Measurements from ENCODE around the gene LRRC28.
A peak's percentile ranks its signal among the peaks of the same experiment; 100 is the strongest.

The LRRC28 gene

DNA sequence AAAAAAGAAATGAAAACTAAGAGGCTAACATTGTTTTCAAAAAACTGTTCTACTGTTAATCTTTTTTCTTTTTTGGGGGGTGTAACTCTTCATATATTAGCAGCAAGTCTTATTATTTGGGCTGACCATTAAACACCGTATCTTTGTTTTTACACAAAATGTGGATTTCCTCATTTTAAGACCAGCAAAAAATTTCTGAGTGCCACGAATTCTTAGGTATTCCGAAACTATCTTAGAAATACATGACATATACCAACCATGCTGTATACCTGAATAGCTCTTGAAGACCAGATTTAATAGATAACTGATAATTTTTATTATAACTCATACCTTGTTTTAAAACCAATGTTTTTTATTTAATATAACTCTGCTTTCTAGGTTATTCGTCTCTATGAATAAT lies 1.3 kb upstream of the LRRC28 start:
- DNase-seq (ENCODE audit: low spot score) = no peak

DNA sequence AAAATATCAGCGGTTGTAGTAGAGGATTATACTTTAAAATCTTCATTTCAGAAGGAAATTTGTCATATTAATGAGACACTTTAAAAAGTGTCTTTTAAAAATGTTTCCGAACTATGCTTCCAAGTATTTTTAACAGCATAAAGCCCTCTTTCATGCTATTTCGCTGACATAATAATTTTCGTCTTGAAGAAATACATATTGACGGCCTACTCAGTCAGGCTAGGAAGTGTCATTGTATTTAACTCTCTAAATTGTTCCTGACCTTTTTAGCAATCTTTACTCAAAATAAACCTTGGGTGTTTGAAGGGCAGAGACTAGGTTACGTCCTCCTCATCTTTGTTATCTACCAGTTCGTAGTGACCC lies 806 bp upstream of the LRRC28 start:
- no peak for DNase-seq (ENCODE audit: low spot score)

DNA sequence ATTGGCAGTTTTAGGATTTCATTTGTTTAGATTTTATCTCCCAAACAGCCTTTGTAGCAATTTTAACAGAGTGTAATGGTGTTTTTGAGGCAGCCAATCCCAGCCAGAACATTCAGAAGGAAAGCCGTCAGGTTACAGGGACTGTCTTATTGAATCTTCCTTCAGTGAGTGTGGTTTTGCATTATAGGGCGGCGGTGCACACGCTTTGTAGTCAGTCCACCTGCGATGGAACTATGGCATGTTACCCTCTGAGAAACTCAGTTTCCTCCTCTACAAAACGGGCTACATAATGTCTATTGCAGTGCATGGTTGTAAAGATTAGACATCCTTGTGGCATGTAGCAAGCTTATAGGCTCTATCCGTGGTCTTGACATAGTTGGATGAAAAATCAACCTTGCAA lies 1.0 kb downstream of the LRRC28 start:
- no peak for DNase-seq (ENCODE audit: low spot score)

- no peak for DNase-seq (ENCODE audit: low spot score)
These were observed 2.3 kb downstream of the LRRC28 start for GRCh38 chr15:99253381-99254090.

- DNase-seq (ENCODE audit: low spot score) = no peak
These were observed 5.9 kb downstream of the LRRC28 start for GRCh38 chr15:99257107-99257750.

GRCh38 chr15:99264125-99264524 lies 12.8 kb downstream of the LRRC28 start:
- no peak for DNase-seq (ENCODE audit: low spot score)

DNA sequence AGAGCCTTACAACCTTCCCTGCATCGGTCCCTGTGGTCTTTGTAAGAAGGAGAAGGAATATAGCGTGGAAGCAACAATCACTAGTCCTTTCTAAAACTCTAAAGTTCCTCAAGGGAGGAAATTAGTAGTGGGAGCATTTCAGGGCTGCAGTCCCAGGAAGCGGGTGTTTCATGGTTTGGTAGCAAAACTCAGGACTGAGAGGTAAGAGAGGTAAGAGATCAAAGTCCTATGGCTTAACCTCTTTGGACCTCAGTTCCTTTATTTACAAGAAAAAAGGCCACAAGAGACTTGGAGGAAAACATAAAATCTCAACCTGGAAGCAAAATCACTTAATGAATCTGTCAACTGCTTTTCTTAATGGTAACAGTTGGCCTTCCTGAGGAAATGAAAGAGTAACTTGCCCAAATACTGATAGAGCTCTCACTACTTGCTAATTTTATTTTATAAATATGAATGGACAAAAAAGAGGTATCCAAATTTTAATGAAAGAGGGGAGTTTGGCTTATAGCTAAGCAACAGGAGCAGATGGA lies 14.3 kb downstream of the LRRC28 start:
- no peak for DNase-seq (ENCODE audit: low spot score)

DNA sequence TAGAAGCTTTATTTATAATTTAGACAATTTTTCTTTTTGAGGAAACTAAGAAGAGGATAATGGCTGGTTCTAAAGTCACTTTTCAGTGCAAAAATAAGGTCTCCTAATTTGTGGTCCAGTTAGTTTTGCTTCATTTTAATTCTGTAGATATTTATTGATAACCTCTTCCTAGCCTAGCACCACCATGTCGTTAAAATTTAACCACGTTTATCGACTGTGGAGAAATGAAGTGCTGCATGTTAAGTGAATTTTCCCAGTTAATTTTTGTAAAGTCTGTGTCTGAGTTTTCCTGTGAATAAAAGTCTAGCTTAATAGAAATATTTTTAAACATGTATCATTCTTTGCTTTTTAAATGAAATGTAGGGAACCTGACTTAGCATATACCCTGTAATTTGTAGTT lies 16.7 kb downstream of the LRRC28 start:
- no peak for DNase-seq (ENCODE audit: low spot score)

GRCh38 chr15:99268431-99268830 lies 17.1 kb downstream of the LRRC28 start:
- no peak for DNase-seq (ENCODE audit: low spot score)

DNA sequence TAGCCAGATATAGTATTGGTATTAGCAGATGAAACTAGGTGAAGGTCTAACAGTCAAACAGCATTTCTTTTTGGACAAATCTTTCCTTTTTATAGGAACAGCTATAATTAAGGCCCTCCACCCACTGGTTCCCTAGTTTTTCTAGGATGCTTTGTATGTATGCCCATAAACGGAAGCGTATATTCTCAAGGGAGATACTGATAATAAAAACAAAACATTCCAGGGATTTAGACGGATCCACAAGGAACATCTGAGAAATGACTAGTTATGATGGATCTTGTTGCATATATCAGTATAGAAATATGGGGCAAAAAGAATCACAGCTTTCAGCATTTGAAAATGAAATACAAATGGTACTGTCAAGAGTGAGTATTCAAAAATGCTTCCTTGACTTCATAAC lies 22.5 kb downstream of the LRRC28 start:
- DNase-seq (ENCODE audit: low spot score) = no peak

- DNase-seq (ENCODE audit: low spot score) = no peak
These were observed 23.8 kb downstream of the LRRC28 start for GRCh38 chr15:99275061-99275460.

DNA sequence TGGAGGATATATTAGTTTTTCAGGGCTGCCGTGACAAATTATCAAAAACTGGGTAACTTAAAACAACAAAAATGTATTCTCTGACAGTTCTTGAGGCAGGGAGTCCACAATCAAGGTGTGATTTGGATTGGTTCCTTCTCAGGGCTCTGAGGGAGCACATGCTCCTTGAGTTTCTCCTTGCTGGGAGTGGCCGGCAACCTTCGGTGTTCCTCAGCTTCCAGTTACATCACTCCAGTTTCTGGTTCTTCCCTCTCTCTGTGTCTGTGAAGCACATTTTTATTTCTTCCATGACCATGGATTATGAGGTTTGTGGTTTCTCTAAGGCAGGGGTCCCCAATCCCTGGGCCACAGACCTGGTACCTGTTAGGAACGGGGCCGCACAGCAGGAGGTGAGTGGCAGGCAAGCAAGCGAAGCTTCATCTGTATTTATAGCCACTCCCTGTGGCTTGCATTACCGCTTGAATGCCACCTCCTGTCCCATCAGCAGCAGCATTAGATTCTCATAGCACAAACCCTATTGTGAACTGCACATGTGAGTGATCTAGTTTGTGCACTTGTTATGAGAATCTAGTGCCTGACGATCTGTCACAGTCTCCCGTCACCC lies 24.3 kb downstream of the LRRC28 start:
- no peak for DNase-seq (ENCODE audit: low spot score)

DNA sequence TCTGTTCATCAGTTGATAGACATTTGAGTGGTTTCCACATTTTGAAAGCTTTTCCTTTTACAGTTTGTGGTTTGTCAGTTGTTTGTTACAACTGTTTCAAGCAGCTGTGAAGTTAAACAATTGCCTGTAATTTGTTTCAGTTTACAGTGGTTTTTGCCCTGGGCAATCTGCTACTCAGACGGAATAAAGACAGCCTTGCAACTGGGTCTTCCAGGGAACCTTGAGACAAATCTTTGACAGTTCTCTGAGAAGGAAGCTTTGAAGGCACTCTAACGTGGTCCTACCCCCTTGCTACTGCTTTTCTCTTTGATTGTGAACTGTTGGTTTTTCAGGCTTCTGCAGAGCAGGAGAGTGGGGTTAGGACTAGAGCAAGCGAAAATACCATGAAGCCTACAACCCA lies 28.0 kb downstream of the LRRC28 start:
- DNase-seq (ENCODE audit: low spot score) = peak; percentile 16

DNA sequence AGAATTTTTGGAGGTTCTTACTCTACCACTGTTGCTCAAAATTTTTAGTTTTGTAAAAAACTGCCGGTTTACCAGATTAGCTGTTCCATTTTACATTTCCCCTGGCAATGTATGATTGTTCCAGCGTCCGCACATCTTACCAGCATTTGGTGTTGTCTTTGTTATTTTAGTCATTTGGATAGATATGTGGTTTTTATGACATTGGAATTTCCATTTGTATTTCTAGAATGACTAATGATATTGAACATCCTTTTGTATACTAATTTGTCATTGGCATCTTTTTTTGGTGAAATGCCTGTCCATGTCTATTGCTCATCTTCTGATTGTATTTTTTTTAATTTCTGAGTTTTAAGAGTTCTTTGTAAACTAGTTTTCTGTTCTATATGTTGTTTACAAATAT lies 28.5 kb downstream of the LRRC28 start:
- peak; percentile 50 for DNase-seq (ENCODE audit: low spot score)

GRCh38 chr15:99282121-99282520 lies 30.8 kb downstream of the LRRC28 start:
- DNase-seq (ENCODE audit: low spot score) = no peak

DNA sequence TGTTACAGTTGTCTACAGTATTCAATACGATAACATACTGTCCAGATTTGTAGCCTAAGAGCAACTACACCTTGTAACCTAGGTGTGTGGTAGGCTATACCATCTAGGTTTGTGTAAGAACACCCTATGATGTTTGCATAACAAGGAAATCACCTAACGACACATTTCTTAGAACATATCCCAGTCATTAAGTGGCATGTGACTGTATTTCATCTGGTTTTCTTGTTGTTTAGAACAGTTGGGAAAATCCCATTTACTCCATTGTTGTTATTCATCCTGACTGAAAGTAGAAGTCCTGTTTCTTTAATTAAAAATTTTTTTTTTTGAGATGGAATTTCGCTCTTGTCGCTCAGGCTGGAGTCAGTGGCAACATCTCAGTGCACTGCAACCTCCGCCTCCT lies 31.3 kb downstream of the LRRC28 start:
- DNase-seq (ENCODE audit: low spot score) = no peak

DNA sequence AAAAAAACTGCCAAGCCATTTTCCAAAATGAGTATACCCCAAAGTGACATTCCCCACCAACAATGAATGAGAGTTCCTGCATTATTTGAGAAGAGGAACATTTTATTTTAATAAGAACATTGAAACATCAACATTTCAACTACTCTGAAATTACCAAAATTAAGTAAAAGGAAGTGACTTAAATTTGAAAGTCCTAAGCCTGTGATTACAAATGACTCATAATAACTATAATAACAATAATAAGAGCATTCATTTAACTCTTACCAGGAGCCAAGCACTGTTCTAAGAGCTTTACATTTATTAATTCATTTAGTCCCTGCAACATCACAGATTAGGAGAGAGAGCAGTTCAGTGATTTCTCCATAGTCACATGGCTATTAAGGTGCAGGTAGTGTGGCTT lies 32.4 kb downstream of the LRRC28 start:
- no peak for DNase-seq (ENCODE audit: low spot score)

DNA sequence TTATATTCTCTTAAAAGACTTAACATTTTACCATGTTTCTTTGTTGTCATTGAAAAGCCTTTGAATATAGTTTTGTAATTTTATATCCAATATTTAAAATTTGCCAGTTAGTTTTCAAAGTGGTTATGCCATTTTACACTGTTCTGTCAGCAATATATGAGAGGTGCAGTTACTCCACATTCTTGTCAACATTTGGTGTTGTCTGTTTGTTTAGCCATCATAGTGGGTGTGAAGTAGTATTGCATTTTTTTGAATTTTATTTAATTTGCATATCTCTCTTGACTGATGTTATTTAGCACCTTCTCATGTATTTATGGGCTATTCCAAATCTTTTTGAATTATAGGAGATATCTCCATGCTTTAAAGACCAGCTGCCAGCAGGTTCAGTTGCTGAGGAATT lies 40.4 kb downstream of the LRRC28 start:
- DNase-seq (ENCODE audit: low spot score) = no peak

DNA sequence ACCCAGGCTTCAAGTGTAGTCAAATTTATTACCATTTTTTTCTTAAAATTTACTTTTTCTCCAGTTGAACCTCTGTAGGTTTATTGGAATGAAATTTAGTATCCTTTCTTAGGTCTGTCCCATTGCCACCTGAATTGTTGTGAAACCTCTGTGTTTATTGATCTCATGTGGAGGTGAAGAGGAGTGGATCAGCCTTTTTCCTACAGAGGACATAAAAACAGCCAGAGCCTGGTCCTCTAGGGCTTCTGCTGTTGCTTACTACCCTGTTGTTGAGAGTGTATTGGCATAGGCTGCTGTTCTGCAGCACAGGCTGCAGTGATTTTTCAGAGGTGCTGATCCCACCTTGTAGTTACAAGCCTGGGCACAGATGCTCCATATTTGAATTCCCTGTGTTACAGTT lies 44.6 kb downstream of the LRRC28 start:
- no peak for DNase-seq (ENCODE audit: low spot score)

- DNase-seq (ENCODE audit: low spot score) = no peak
These were observed 45.1 kb downstream of the LRRC28 start for GRCh38 chr15:99296386-99296785.

GRCh38 chr15:99303907-99304306 lies 52.6 kb downstream of the LRRC28 start:
- no peak for DNase-seq (ENCODE audit: low spot score)

DNA sequence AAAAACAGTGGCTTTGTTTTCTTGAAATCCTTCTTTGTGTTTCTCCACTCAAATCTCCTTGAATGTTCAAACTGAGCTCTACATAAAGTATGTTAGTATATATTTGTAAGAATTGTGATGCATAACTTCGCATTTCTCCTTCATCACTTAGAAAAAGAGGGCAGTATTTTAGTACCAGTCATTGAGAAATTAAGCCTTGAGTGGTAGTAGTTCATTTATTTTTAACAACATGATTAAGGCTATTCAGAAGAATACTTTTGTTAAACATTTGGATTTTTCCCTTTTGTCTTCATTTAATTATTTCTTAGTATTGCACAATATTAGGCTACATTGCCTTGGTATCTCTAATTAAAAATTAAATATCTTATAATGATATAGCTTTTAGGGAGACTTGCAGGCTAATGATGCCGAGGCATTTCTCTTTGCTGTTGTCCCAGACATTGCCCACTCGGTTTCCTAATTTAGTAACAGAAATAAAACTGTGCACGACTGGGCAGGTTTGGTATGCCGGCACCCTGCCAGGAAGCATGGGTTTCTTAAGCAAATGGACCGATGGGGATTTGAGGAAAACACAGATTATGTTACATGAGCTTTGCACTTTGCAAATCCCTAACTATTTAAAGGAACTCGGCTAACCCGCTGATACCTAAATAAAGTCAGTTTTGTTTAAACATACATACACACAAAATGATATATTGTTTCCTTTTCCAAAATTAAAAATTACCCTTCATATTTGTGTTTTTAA lies 54.7 kb downstream of the LRRC28 start:
- no peak for DNase-seq (ENCODE audit: low spot score)

All from activated CD4-positive, alpha-beta T cell treated with anti-CD3 and anti-CD28 coated beads, Interleukin-2, Interleukin-4, amounts not matched to agents 100 ng/mL and 50 ng/mL, durations not matched to agents 16 hours and 8 hours (primary cell).